Central memory CD4-positive, alpha-beta T cell (primary cell): ENCODE data around the gene FKBP9.
"Not testable (repeated sequence)": the region's sequence is repeated elsewhere in the genome, so short reads cannot be mapped to it uniquely, and the experiment has no call there.

Experiments used
- DNase-seq: peaks from one replicate; pipeline ENCODE4 v3.0.0; 2022

FKBP9 gene

GRCh38 chr7:32958046-32959025, 1.1 kb downstream of the FKBP9 start:
- no peak for DNase-seq

GRCh38 chr7:32963880-32964301, 6.7 kb downstream of the FKBP9 start:
- DNase-seq: not testable (repeated sequence)

- not testable (repeated sequence) for DNase-seq
These were observed 7.4 kb downstream of the FKBP9 start for GRCh38 chr7:32964461-32965159.

- not testable (repeated sequence) for DNase-seq
These were observed 9.4 kb downstream of the FKBP9 start for GRCh38 chr7:32966489-32967267.

- not testable (repeated sequence) for DNase-seq
These were observed 10.0 kb downstream of the FKBP9 start for GRCh38 chr7:32967268-32967582.

GRCh38 chr7:32971967-32972366, 14.7 kb downstream of the FKBP9 start:
- not testable (repeated sequence) for DNase-seq

GRCh38 chr7:32977159-32977558, 19.9 kb downstream of the FKBP9 start:
- not testable (repeated sequence) for DNase-seq

- DNase-seq: not testable (repeated sequence)
These were observed 22.0 kb downstream of the FKBP9 start for GRCh38 chr7:32979246-32979645.

- not testable (repeated sequence) for DNase-seq
These were observed 22.7 kb downstream of the FKBP9 start for GRCh38 chr7:32979902-32980301.

- not testable (repeated sequence) for DNase-seq
These were observed 30.9 kb downstream of the FKBP9 start for GRCh38 chr7:32988148-32988547.

GRCh38 chr7:32991068-32991585, 33.9 kb downstream of the FKBP9 start:
- DNase-seq: not testable (repeated sequence)

GRCh38 chr7:32991975-32992700, 34.9 kb downstream of the FKBP9 start:
- DNase-seq: not testable (repeated sequence)

- not testable (repeated sequence) for DNase-seq
These were observed 35.5 kb downstream of the FKBP9 start for GRCh38 chr7:32992750-32993149.

- DNase-seq: not testable (repeated sequence)
These were observed 40.7 kb downstream of the FKBP9 start for GRCh38 chr7:32997956-32998355.

- not testable (repeated sequence) for DNase-seq
These were observed 41.3 kb downstream of the FKBP9 start for GRCh38 chr7:32998361-32999171.

GRCh38 chr7:32999380-32999779, 42.1 kb downstream of the FKBP9 start:
- not testable (repeated sequence) for DNase-seq

- DNase-seq: not testable (repeated sequence)
These were observed 45.9 kb downstream of the FKBP9 start for GRCh38 chr7:33003111-33003510.

GRCh38 chr7:33004104-33004616, 46.9 kb downstream of the FKBP9 start:
- not testable (repeated sequence) for DNase-seq

- DNase-seq: not testable (repeated sequence)
These were observed 48.0 kb downstream of the FKBP9 start for GRCh38 chr7:33005193-33005592.

GRCh38 chr7:33005690-33006089, 48.5 kb downstream of the FKBP9 start:
- DNase-seq: not testable (repeated sequence)

GRCh38 chr7:33009734-33010133, 52.5 kb downstream of the FKBP9 start:
- DNase-seq: no peak
